GM18868 (cell line): ENCODE data around the gene CCDC124.
"Not testable (repeated sequence)": the region's sequence is repeated elsewhere in the genome, so short reads cannot be mapped to it uniquely, and the experiment has no call there.

Source experiments
- ATAC-seq: cut with Tn5 transposase; IDR thresholded peaks from one replicate; pipeline ENCODE4 v1.9.1; 2021; ENCODE audit warnings: mild to moderate bottlenecking, moderate library complexity; ENCODE audit not compliant: unreplicated experiment

The CCDC124 gene

GRCh38 chr19:17932485-17933338 is at the start of gene CCDC124:
Gene CCDC124 (plus strand): TSS chr19:17933015. CDS start chr19:17936421, 3,406 bp downstream.
- ATAC-seq: peak; percentile 75

GRCh38 chr19:17883627-17884410 is 49.0 kb upstream of the CCDC124 start:
- no peak for ATAC-seq

GRCh38 chr19:17886515-17886914 is 46.3 kb upstream of the CCDC124 start:
- no peak for ATAC-seq

- not testable (repeated sequence) for ATAC-seq
These were observed 45.6 kb upstream of the CCDC124 start for GRCh38 chr19:17887221-17887620.

- ATAC-seq: no peak
These were observed 44.6 kb upstream of the CCDC124 start for GRCh38 chr19:17888260-17888659.

- ATAC-seq: no peak
These were observed 43.1 kb upstream of the CCDC124 start for GRCh38 chr19:17889609-17890214.

- ATAC-seq: no peak
These were observed 39.0 kb upstream of the CCDC124 start for GRCh38 chr19:17893766-17894165.

GRCh38 chr19:17902701-17903100 is 30.1 kb upstream of the CCDC124 start:
- no peak for ATAC-seq

GRCh38 chr19:17908244-17908643 is 24.6 kb upstream of the CCDC124 start:
- ATAC-seq: no peak

GRCh38 chr19:17909003-17909732 is 23.6 kb upstream of the CCDC124 start:
- ATAC-seq: no peak

GRCh38 chr19:17910791-17911360 is 21.9 kb upstream of the CCDC124 start:
- no peak for ATAC-seq

- ATAC-seq: no peak
These were observed 16.7 kb upstream of the CCDC124 start for GRCh38 chr19:17915940-17916593.

GRCh38 chr19:17918151-17918550 is 14.7 kb upstream of the CCDC124 start:
- ATAC-seq: not testable (repeated sequence)

GRCh38 chr19:17919122-17919521 is 13.7 kb upstream of the CCDC124 start:
- not testable (repeated sequence) for ATAC-seq

- no peak for ATAC-seq
These were observed 12.3 kb upstream of the CCDC124 start for GRCh38 chr19:17920527-17920926.

GRCh38 chr19:17922138-17922537 is 10.7 kb upstream of the CCDC124 start:
- ATAC-seq: no peak

- no peak for ATAC-seq
These were observed 6.8 kb upstream of the CCDC124 start for GRCh38 chr19:17926044-17926443.

- ATAC-seq: no peak
These were observed 3.8 kb upstream of the CCDC124 start for GRCh38 chr19:17929056-17929455.

GRCh38 chr19:17931532-17932191 is 1.2 kb upstream of the CCDC124 start:
- no peak for ATAC-seq
